IMR-90 (cell line): ENCODE data around the gene CRYBG3.

Experiments
- CEBPB ChIP-seq: IDR thresholded peaks from 2 replicates; pipeline ENCODE4 v1.6.1; 2012; ENCODE audit warnings: low read depth, low read length, improper control_type of control experiment
- CHD1 ChIP-seq: IDR thresholded peaks from 2 replicates; pipeline ENCODE4 v1.6.1; 2012; ENCODE audit warnings: low read depth, low read length, improper control_type of control experiment
- CTCF ChIP-seq: conservative IDR thresholded peaks from 2 replicates; pipeline ENCODE4 v1.5.1; 2012; ENCODE audit warnings: mild to moderate bottlenecking, low read depth, low read length, improper control_type of control experiment
- ELK1 ChIP-seq: fragments of 150-350 bp; IDR thresholded peaks from 2 replicates; pipeline ENCODE4 v1.6.1; 2016; ENCODE audit warnings: low read depth, mild to moderate bottlenecking, low read length, moderate library complexity, borderline replicate concordance
- FOS ChIP-seq: fragments of 150-350 bp; IDR thresholded peaks from 2 replicates; pipeline ENCODE4 v1.6.1; 2016; ENCODE audit warnings: low read depth, low read length
- MAFK ChIP-seq: IDR thresholded peaks from 2 replicates; pipeline ENCODE4 v1.6.1; 2012; ENCODE audit warnings: low read depth, low read length, improper control_type of control experiment
- MAZ ChIP-seq: IDR thresholded peaks from 2 replicates; pipeline ENCODE4 v1.6.1; 2012; ENCODE audit warnings: low read depth, mild to moderate bottlenecking, low read length, improper control_type of control experiment, moderate library complexity, borderline replicate concordance
- MXI1 ChIP-seq: IDR thresholded peaks from 2 replicates; pipeline ENCODE4 v1.6.1; 2012; ENCODE audit warnings: low read depth, mild to moderate bottlenecking, low read length, moderate library complexity, borderline replicate concordance
- NFE2L2 ChIP-seq: fragments of 150-350 bp; IDR thresholded peaks from 2 replicates; pipeline ENCODE4 v1.6.1; 2016; ENCODE audit warnings: low read depth, mild to moderate bottlenecking, low read length
- POLR2A ChIP-seq: IDR thresholded peaks from 2 replicates; pipeline ENCODE4 v1.6.1; 2012; ENCODE audit warnings: mild to moderate bottlenecking, low read depth, low read length
- RAD21 ChIP-seq: IDR thresholded peaks from 2 replicates; pipeline ENCODE4 v1.6.1; 2012; ENCODE audit warnings: low read length, improper control_type of control experiment
- RFX5 ChIP-seq: IDR thresholded peaks from 2 replicates; pipeline ENCODE4 v1.8.0; 2012; ENCODE audit warnings: low read depth, mild to moderate bottlenecking, low read length, moderate library complexity
- SMC3 ChIP-seq: fragments of 150-350 bp; IDR thresholded peaks from 2 replicates; pipeline ENCODE4 v1.6.1; 2016; ENCODE audit warnings: low read depth, mild to moderate bottlenecking, antibody characterized with exemption, low read length, moderate library complexity
- USF2 ChIP-seq: fragments of 150-350 bp; IDR thresholded peaks from 2 replicates; pipeline ENCODE4 v1.6.1; 2017; ENCODE audit warnings: mild to moderate bottlenecking, antibody characterized with exemption, low read length, low read depth

GRCh38 chr3:97830638-97831037 is 8.8 kb downstream of the CRYBG3 start:
- no peak for TF ChIP-seq POLR2A
- TF ChIP-seq ELK1 = no peak
- TF ChIP-seq CTCF = no peak
- TF ChIP-seq CEBPB = no peak
- no peak for TF ChIP-seq RAD21
- TF ChIP-seq USF2 = no peak
- TF ChIP-seq MAFK = no peak
- no peak for TF ChIP-seq CHD1
- no peak for TF ChIP-seq NFE2L2
- no peak for TF ChIP-seq SMC3
- TF ChIP-seq FOS = no peak
- TF ChIP-seq MAZ = no peak
- TF ChIP-seq MXI1 = no peak
- TF ChIP-seq RFX5 = no peak
